ENCODE results near the gene ZNF460. TPM values are rescaled to one million over a fixed set of nuclear protein-coding genes. Genes with fewer than 3 reads are reported as not detected.
"Not testable (repeated sequence)": the region's sequence is repeated elsewhere in the genome, so short reads cannot be mapped to it uniquely, and the experiment has no call there.

ZNF460 gene
- total RNA-seq, 1 donor from 2014 or later, result 105 TPM

DNA sequence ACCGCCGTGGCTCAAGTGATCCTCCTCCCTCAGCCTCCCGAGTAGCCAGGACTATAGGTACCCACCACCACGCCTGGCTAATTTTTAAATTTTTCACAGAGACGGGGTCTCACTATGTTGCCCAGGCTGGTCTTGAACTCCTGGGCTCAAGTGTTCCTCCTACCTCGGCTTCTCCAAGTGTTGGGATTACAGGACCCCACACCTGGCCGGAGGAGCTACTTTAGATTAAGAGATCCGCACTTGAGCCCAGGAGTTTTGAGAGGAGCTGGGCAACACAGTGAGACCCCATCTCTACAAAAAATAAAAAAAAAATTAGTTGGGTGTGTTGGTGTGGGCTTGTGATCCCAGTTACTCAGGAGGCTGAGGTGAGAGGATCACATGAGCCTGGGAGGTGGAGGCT is 9.0 kb upstream of the ZNF460 start:
- no peak for TF ChIP-seq EZH2 (IDR thresholded peaks at IDR 0.05; ENCODE audit: insufficient read depth, low read length)
- Histone ChIP-seq H2AFZ (ENCODE audit: low read depth, low read length) (no peak overlapping the region), H3K36me3 (ENCODE audit: insufficient read depth, low read length) (no peaks in the 10 kb centered on the region), H3K4me2 (ENCODE audit: low read length) (no peak overlapping the region), H4K20me1 (ENCODE audit: insufficient read depth, low read length) (no peaks in the 10 kb centered on the region), H3K9ac (ENCODE audit: low read length) (no peak overlapping the region), H3K4me1 (ENCODE audit: insufficient read depth, low read length) (peaks cover 13% of the 10 kb centered on the region), H3K4me3 (ENCODE audit: insufficient read depth, low read depth, low read length) (no peak overlapping the region), H3K9me3 (ENCODE audit: insufficient read depth, low read depth, low read length) (no peaks in the 10 kb centered on the region), H3K27me3 (ENCODE audit: insufficient read depth, low read length) (no peaks in the 10 kb centered on the region), H3K79me2 (ENCODE audit: insufficient read depth, low read length) (no peaks in the 10 kb centered on the region), H3K27ac (ENCODE audit: low read depth, low read length) (no peak overlapping the region)
- H3K9me3 Mint-ChIP-seq (ENCODE audit: unreplicated experiment), result peaks cover 4% of the 10 kb centered on the region
- no peaks in the 10 kb centered on the region for H3K27me3 Mint-ChIP-seq (ENCODE audit: low read depth, unreplicated experiment)
- peaks cover 2% of the 10 kb centered on the region for H3K36me3 Mint-ChIP-seq (ENCODE audit: low read depth, unreplicated experiment)
- FAIRE-seq (no peak), DNase-seq (ENCODE audit: low read depth) (no peak)
- H3K4me3 Mint-ChIP-seq (ENCODE audit: unreplicated experiment), result no peak overlapping the region
- H3K4me1 Mint-ChIP-seq (ENCODE audit: low read depth, unreplicated experiment), result peaks cover 21% of the 10 kb centered on the region
- H3K27ac Mint-ChIP-seq (ENCODE audit: unreplicated experiment), result no peak overlapping the region

DNA sequence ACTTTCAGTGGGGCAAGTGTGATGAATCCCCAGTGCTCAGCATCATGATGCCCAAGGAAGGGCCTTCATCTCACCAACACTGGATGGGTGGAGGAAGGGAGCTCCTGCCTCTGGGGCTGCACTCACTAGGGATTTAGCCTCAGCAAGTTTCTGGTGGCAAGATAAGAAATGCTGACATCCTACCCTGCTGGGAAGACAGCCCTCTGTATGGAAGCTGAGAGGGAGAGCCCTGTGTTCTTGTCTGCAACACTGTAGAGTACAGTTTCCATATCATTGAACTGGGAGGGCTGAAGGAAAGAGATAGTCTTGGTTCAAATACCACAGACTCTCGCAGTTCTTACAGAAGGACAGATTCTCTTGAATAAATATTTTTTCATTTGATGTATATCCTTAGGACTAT is 7.3 kb upstream of the ZNF460 start:
- Histone ChIP-seq H3K79me2 (ENCODE audit: insufficient read depth, low read length) (no peaks in the 10 kb centered on the region), H3K27me3 (ENCODE audit: insufficient read depth, low read length) (no peaks in the 10 kb centered on the region), H3K27ac (ENCODE audit: low read depth, low read length) (no peak overlapping the region), H2AFZ (ENCODE audit: low read depth, low read length) (no peak overlapping the region), H3K9ac (ENCODE audit: low read length) (no peak overlapping the region), H4K20me1 (ENCODE audit: insufficient read depth, low read length) (no peaks in the 10 kb centered on the region), H3K4me1 (ENCODE audit: insufficient read depth, low read length) (peaks cover 13% of the 10 kb centered on the region), H3K36me3 (ENCODE audit: insufficient read depth, low read length) (no peaks in the 10 kb centered on the region), H3K4me2 (ENCODE audit: low read length) (no peak overlapping the region), H3K4me3 (ENCODE audit: insufficient read depth, low read depth, low read length) (no peak overlapping the region), H3K9me3 (ENCODE audit: insufficient read depth, low read depth, low read length) (no peaks in the 10 kb centered on the region)
- Mint-ChIP-seq H3K27ac (ENCODE audit: unreplicated experiment) (peak overlapping the region; percentile 14), H3K4me1 (ENCODE audit: low read depth, unreplicated experiment) (peaks cover 25% of the 10 kb centered on the region), H3K36me3 (ENCODE audit: low read depth, unreplicated experiment) (peaks cover 2% of the 10 kb centered on the region), H3K4me3 (ENCODE audit: unreplicated experiment) (no peak overlapping the region), H3K27me3 (ENCODE audit: low read depth, unreplicated experiment) (no peaks in the 10 kb centered on the region), H3K9me3 (ENCODE audit: unreplicated experiment) (peaks cover 6% of the 10 kb centered on the region)
- DNase-seq (ENCODE audit: low read depth), result no peak
- no peak for FAIRE-seq
- TF ChIP-seq EZH2 (IDR thresholded peaks at IDR 0.05; ENCODE audit: insufficient read depth, low read length), result no peak

DNA sequence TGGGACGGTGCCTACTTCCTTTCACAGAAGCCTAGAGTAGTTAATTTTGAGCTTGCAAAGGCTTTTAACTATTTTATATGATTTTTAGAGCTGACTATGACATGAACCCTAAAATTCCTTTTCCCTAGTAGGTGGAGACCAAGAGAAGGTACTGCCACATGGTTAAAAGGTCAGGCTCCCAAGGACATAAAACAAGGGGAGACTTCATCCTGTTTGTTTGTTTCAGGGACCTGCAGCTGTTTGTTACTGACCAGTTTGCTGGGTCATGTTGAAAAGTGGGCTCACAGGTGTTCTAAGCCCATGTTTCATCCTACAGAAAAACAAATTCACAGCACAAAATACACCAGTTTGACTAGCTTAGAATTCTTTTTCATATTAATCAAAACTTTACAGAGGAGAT is 3.9 kb upstream of the ZNF460 start:
- Histone ChIP-seq H3K4me2 (ENCODE audit: low read length) (no peak overlapping the region), H3K27me3 (ENCODE audit: insufficient read depth, low read length) (no peaks in the 10 kb centered on the region), H3K9ac (ENCODE audit: low read length) (no peak overlapping the region), H4K20me1 (ENCODE audit: insufficient read depth, low read length) (peaks cover 5% of the 10 kb centered on the region), H3K9me3 (ENCODE audit: insufficient read depth, low read depth, low read length) (no peaks in the 10 kb centered on the region), H3K4me1 (ENCODE audit: insufficient read depth, low read length) (peaks cover 9% of the 10 kb centered on the region), H3K4me3 (ENCODE audit: insufficient read depth, low read depth, low read length) (no peak overlapping the region), H3K36me3 (ENCODE audit: insufficient read depth, low read length) (no peaks in the 10 kb centered on the region), H2AFZ (ENCODE audit: low read depth, low read length) (no peak overlapping the region), H3K79me2 (ENCODE audit: insufficient read depth, low read length) (peaks cover 12% of the 10 kb centered on the region), H3K27ac (ENCODE audit: low read depth, low read length) (no peak overlapping the region)
- TF ChIP-seq EZH2 (IDR thresholded peaks at IDR 0.05; ENCODE audit: insufficient read depth, low read length), result no peak
- TF ChIP-seq, protein P1, sequence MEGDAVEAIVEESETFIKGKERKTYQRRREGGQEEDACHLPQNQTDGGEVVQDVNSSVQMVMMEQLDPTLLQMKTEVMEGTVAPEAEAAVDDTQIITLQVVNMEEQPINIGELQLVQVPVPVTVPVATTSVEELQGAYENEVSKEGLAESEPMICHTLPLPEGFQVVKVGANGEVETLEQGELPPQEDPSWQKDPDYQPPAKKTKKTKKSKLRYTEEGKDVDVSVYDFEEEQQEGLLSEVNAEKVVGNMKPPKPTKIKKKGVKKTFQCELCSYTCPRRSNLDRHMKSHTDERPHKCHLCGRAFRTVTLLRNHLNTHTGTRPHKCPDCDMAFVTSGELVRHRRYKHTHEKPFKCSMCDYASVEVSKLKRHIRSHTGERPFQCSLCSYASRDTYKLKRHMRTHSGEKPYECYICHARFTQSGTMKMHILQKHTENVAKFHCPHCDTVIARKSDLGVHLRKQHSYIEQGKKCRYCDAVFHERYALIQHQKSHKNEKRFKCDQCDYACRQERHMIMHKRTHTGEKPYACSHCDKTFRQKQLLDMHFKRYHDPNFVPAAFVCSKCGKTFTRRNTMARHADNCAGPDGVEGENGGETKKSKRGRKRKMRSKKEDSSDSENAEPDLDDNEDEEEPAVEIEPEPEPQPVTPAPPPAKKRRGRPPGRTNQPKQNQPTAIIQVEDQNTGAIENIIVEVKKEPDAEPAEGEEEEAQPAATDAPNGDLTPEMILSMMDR (IDR thresholded peaks at IDR 0.05; ENCODE audit: insufficient read depth, low read depth, low read length), result no peak
- DNase-seq (ENCODE audit: low read depth) (no peak), FAIRE-seq (no peak)
- peaks cover 20% of the 10 kb centered on the region for H3K4me1 Mint-ChIP-seq (ENCODE audit: low read depth, unreplicated experiment)
- H3K9me3 Mint-ChIP-seq (ENCODE audit: unreplicated experiment), result peaks cover 7% of the 10 kb centered on the region
- H3K27ac Mint-ChIP-seq (ENCODE audit: unreplicated experiment), result no peak overlapping the region
- no peak overlapping the region for H3K4me3 Mint-ChIP-seq (ENCODE audit: unreplicated experiment)
- H3K27me3 Mint-ChIP-seq (ENCODE audit: low read depth, unreplicated experiment), result no peaks in the 10 kb centered on the region
- peaks cover 2% of the 10 kb centered on the region for H3K36me3 Mint-ChIP-seq (ENCODE audit: low read depth, unreplicated experiment)

DNA sequence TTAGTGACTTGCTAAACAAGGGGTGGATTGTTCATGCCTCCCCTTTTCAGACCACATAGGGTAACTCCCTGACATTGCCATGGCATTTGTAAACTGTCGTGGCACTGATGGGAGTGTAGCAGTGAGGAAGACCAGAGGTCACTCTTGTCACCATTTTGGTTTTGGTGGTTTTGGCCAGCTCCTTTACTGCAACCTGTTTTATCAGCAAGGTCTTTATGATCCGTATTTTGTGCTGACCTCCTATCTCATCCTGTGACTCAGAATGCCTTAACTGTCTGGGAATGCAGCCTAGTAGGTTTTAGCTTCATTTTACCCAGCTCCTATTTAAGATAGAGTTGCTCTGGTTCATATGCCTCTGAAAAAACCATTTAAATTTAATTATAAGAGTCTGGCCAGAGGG is 1.8 kb upstream of the ZNF460 start:
- not testable (repeated sequence) for H3K36me3 Mint-ChIP-seq (ENCODE audit: low read depth, unreplicated experiment); FAIRE-seq; H3K4me3 ChIP-seq (ENCODE audit: insufficient read depth, low read depth, low read length); H3K9me3 Mint-ChIP-seq (ENCODE audit: unreplicated experiment); H3K9me3 ChIP-seq (ENCODE audit: insufficient read depth, low read depth, low read length); H3K27ac Mint-ChIP-seq (ENCODE audit: unreplicated experiment); H3K36me3 ChIP-seq (ENCODE audit: insufficient read depth, low read length); H3K27me3 ChIP-seq (ENCODE audit: insufficient read depth, low read length); H2AFZ ChIP-seq (ENCODE audit: low read depth, low read length); H3K27me3 Mint-ChIP-seq (ENCODE audit: low read depth, unreplicated experiment)
- Histone ChIP-seq H3K4me2 (ENCODE audit: low read length) (peak overlapping the region; percentile 42), H3K79me2 (ENCODE audit: insufficient read depth, low read length) (peaks cover 33% of the 10 kb centered on the region), H3K9ac (ENCODE audit: low read length) (peak overlapping the region; percentile 42), H4K20me1 (ENCODE audit: insufficient read depth, low read length) (peaks cover 24% of the 10 kb centered on the region), H3K4me1 (ENCODE audit: insufficient read depth, low read length) (peaks cover 22% of the 10 kb centered on the region), H3K27ac (ENCODE audit: low read depth, low read length) (peak overlapping the region; percentile 99)
- DNase-seq (ENCODE audit: low read depth), result peak; percentile 92
- H3K4me3 Mint-ChIP-seq (ENCODE audit: unreplicated experiment), result peak overlapping the region; percentile 62
- peaks cover 28% of the 10 kb centered on the region for H3K4me1 Mint-ChIP-seq (ENCODE audit: low read depth, unreplicated experiment)
